GM23338 (cell line): Measurements from ENCODE around the gene CRY1. TPM values are rescaled to one million over a fixed set of nuclear protein-coding genes. Genes with fewer than 3 reads are reported as not detected.

ENCODE experiments used
- CREB1 ChIP-seq: fragments of 250-450 bp; sonication (Bioruptor Pico); IDR thresholded peaks from 2 replicates; pipeline ENCODE4 v1.5.0; 2020; ENCODE audit warnings: low read depth, mild to moderate bottlenecking, moderate library complexity
- EZH2phosphoT487 ChIP-seq: fragments of 200-600 bp; sonication (generic); IDR thresholded peaks from one replicate; pipeline ENCODE4 v1.8.1; 2018; ENCODE audit warnings: antibody characterized with exemption; ENCODE audit not compliant: unreplicated experiment
- JUNB ChIP-seq: IDR thresholded peaks from one replicate; pipeline ENCODE4 v1.6.1; 2016; ENCODE audit warnings: antibody characterized with exemption; ENCODE audit not compliant: unreplicated experiment
- NANOG ChIP-seq: IDR thresholded peaks from 2 replicates; pipeline ENCODE4 v1.6.1; 2016; ENCODE audit warnings: antibody characterized with exemption, borderline replicate concordance
- POLR2AphosphoS5 ChIP-seq: IDR thresholded peaks from 2 replicates; pipeline ENCODE4 v1.6.1; 2016; ENCODE audit warnings: antibody characterized with exemption, low read depth
- STAT1 ChIP-seq: IDR thresholded peaks from one replicate; pipeline ENCODE4 v1.6.1; 2016; ENCODE audit warnings: antibody characterized with exemption; ENCODE audit not compliant: unreplicated experiment
- ZNF331 ChIP-seq: fragments of 250-450 bp; sonication (Bioruptor Pico); IDR thresholded peaks from 2 replicates; pipeline ENCODE4 v1.5.0; 2020; ENCODE audit warnings: low read depth, mild to moderate bottlenecking, moderate library complexity
- polyA plus RNA-seq: library from polyadenylated mRNA; unstranded; fragments of >200 nt; fragmentation: Nextera tagmentation; extraction: Ambion mirVana; gene quantifications from 2 replicates; pipeline ENCODE4 v1.2.1, GENCODE V29; 2016
- total RNA-seq: library from RNA; depleted of rRNA; stranded (reverse); fragments of >200 nt; shearing (Covaris generic); gene quantifications from 2 replicates; pipeline ENCODE4 v1.2.3, GENCODE V29; 2014
- TF ChIP-seq, protein P1 (sequence below): fragments of 250-450 bp; sonication (Bioruptor Pico); IDR thresholded peaks from 2 replicates; pipeline ENCODE4 v1.5.0; 2020; ENCODE audit warnings: mild to moderate bottlenecking, moderate library complexity
- TF ChIP-seq, protein P2 (sequence below), 2 experiments: fragments of 200-600 bp in 1 of 2; sonication (generic) in 1 of 2; conservative IDR thresholded peaks; 2 replicates each; pipeline versions ENCODE4 v1.5.1 to v1.6.1; 2016 to 2017; ENCODE audit warnings: antibody characterized with exemption in 2 of 2, low read depth in 2 of 2, mild to moderate bottlenecking in 2 of 2, moderate library complexity in 1 of 2

CRY1 gene
- total and polyA plus RNA-seq, 2 experiments from 2014 or later = 27.7 to 28.2 TPM

DNA sequence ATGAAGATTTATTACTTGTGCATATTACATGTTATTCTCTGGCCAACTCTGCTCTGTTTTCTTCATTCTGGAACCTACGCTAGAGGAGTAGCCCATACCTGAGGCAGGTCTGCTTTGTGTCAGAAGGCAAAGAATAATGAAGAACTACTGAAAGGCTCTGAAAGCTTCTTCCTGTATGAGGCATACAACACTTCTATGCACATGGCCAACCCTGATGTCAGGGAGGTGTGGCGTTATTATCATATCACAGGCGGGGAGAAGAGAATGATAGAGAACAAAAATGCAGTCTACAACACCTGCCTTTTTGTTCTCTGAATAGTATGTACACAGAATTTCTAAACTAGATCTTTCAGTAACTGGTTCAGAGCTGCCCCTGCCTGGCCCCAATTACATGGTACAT is 32.5 kb upstream of the CRY1 start (continued):
- TF ChIP-seq, protein P1, sequence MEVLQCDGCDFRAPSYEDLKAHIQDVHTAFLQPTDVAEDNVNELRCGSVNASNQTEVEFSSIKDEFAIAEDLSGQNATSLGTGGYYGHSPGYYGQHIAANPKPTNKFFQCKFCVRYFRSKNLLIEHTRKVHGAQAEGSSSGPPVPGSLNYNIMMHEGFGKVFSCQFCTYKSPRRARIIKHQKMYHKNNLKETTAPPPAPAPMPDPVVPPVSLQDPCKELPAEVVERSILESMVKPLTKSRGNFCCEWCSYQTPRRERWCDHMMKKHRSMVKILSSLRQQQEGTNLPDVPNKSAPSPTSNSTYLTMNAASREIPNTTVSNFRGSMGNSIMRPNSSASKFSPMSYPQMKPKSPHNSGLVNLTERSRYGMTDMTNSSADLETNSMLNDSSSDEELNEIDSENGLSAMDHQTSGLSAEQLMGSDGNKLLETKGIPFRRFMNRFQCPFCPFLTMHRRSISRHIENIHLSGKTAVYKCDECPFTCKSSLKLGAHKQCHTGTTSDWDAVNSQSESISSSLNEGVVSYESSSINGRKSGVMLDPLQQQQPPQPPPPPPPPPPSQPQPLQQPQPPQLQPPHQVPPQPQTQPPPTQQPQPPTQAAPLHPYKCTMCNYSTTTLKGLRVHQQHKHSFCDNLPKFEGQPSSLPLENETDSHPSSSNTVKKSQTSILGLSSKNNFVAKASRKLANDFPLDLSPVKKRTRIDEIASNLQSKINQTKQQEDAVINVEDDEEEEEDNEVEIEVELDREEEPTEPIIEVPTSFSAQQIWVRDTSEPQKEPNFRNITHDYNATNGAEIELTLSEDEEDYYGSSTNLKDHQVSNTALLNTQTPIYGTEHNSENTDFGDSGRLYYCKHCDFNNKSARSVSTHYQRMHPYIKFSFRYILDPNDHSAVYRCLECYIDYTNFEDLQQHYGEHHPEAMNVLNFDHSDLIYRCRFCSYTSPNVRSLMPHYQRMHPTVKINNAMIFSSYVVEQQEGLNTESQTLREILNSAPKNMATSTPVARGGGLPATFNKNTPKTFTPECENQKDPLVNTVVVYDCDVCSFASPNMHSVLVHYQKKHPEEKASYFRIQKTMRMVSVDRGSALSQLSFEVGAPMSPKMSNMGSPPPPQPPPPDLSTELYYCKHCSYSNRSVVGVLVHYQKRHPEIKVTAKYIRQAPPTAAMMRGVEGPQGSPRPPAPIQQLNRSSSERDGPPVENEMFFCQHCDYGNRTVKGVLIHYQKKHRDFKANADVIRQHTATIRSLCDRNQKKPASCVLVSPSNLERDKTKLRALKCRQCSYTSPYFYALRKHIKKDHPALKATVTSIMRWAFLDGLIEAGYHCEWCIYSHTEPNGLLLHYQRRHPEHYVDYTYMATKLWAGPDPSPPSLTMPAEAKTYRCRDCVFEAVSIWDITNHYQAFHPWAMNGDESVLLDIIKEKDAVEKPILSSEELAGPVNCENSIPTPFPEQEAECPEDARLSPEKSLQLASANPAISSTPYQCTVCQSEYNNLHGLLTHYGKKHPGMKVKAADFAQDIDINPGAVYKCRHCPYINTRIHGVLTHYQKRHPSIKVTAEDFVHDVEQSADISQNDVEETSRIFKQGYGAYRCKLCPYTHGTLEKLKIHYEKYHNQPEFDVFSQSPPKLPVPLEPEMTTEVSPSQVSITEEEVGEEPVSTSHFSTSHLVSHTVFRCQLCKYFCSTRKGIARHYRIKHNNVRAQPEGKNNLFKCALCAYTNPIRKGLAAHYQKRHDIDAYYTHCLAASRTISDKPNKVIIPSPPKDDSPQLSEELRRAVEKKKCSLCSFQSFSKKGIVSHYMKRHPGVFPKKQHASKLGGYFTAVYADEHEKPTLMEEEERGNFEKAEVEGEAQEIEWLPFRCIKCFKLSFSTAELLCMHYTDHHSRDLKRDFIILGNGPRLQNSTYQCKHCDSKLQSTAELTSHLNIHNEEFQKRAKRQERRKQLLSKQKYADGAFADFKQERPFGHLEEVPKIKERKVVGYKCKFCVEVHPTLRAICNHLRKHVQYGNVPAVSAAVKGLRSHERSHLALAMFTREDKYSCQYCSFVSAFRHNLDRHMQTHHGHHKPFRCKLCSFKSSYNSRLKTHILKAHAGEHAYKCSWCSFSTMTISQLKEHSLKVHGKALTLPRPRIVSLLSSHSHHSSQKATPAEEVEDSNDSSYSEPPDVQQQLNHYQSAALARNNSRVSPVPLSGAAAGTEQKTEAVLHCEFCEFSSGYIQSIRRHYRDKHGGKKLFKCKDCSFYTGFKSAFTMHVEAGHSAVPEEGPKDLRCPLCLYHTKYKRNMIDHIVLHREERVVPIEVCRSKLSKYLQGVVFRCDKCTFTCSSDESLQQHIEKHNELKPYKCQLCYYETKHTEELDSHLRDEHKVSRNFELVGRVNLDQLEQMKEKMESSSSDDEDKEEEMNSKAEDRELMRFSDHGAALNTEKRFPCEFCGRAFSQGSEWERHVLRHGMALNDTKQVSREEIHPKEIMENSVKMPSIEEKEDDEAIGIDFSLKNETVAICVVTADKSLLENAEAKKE (CRISPR knock-in tag) = no peak
- no peak for TF ChIP-seq NANOG
- TF ChIP-seq, protein P2, sequence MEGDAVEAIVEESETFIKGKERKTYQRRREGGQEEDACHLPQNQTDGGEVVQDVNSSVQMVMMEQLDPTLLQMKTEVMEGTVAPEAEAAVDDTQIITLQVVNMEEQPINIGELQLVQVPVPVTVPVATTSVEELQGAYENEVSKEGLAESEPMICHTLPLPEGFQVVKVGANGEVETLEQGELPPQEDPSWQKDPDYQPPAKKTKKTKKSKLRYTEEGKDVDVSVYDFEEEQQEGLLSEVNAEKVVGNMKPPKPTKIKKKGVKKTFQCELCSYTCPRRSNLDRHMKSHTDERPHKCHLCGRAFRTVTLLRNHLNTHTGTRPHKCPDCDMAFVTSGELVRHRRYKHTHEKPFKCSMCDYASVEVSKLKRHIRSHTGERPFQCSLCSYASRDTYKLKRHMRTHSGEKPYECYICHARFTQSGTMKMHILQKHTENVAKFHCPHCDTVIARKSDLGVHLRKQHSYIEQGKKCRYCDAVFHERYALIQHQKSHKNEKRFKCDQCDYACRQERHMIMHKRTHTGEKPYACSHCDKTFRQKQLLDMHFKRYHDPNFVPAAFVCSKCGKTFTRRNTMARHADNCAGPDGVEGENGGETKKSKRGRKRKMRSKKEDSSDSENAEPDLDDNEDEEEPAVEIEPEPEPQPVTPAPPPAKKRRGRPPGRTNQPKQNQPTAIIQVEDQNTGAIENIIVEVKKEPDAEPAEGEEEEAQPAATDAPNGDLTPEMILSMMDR (conservative IDR thresholded peaks at IDR 0.05; ENCODE audit: low read depth in 2 of 2) = no peak
- no peak for TF ChIP-seq CREB1 (CRISPR knock-in tag)
- TF ChIP-seq EZH2phosphoT487 = no peak
- no peak for TF ChIP-seq ZNF331
- TF ChIP-seq POLR2AphosphoS5 = no peak
- no peak for TF ChIP-seq JUNB
- no peak for TF ChIP-seq STAT1
